ENCODE results near the gene NINJ1.

DNA sequence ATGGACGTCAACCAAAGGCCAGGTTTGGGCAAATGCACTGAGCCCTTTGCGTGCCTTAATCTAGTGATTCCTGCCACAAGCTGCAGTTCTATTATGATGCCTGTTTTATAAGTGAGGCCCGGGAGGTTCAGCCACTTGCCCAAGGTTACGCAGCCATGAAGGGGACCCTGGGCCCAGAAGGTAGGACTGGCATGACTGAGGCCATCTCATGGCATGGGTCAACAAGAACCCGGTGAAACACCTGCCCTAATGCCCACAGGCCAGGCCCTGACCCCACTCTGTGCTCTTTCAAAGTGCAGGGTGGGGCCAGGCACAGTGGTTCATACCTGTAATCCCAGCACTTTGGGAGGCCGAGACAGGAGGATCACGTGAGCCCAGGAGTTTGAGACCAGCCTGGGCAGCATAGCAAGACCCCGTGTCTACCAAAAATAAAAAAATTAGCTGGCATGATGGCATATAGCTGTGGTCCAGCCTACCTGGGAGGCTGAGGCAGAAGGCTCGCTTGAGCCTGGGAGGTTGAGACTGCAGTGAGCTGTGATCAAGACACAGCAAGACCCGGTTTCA, 8.6 kb downstream of the NINJ1 start:
- TF ChIP-seq POLR2A (IDR thresholded peaks at IDR 0.05), result no peak
- TF ChIP-seq, protein P1, sequence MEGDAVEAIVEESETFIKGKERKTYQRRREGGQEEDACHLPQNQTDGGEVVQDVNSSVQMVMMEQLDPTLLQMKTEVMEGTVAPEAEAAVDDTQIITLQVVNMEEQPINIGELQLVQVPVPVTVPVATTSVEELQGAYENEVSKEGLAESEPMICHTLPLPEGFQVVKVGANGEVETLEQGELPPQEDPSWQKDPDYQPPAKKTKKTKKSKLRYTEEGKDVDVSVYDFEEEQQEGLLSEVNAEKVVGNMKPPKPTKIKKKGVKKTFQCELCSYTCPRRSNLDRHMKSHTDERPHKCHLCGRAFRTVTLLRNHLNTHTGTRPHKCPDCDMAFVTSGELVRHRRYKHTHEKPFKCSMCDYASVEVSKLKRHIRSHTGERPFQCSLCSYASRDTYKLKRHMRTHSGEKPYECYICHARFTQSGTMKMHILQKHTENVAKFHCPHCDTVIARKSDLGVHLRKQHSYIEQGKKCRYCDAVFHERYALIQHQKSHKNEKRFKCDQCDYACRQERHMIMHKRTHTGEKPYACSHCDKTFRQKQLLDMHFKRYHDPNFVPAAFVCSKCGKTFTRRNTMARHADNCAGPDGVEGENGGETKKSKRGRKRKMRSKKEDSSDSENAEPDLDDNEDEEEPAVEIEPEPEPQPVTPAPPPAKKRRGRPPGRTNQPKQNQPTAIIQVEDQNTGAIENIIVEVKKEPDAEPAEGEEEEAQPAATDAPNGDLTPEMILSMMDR (IDR thresholded peaks at IDR 0.05), result no peak
